H9 (cell line): ENCODE measurements around the gene DPF1. TPM values are rescaled to one million over a fixed set of nuclear protein-coding genes. Genes with fewer than 3 reads are reported as not detected.
A peak's percentile ranks its signal among the peaks of the same experiment; 100 is the strongest.

ENCODE experiments used
- DNase-seq: peaks from one replicate; pipeline ENCODE4 v3.0.0-alpha.2; 2017
- H2AFZ ChIP-seq: one replicate; pipeline ENCODE4 v1.6.1; 2013; ENCODE audit warnings: mild to moderate bottlenecking, low read length, control low read depth, moderate library complexity
- H2AK5ac ChIP-seq: 2 replicates; pipeline ENCODE4 v1.6.1; 2013; ENCODE audit warnings: low read length, control low read depth, mixed read lengths; ENCODE audit not compliant: insufficient read length
- H2BK120ac ChIP-seq: one replicate; pipeline ENCODE4 v1.6.1; 2013; ENCODE audit warnings: low read depth, mild to moderate bottlenecking, low read length, control low read depth, inconsistent platforms; ENCODE audit not compliant: poor library complexity, severe bottlenecking
- H2BK12ac ChIP-seq: 2 replicates; pipeline ENCODE4 v1.6.1; 2013; ENCODE audit warnings: low read length, control low read depth, mixed read lengths, low read depth; ENCODE audit not compliant: insufficient read length
- H2BK15ac ChIP-seq: 2 replicates; pipeline ENCODE4 v1.6.1; 2013; ENCODE audit warnings: low read depth, low read length, control low read depth
- H2BK20ac ChIP-seq: one replicate; pipeline ENCODE4 v1.6.1; 2013; ENCODE audit warnings: low read depth, mild to moderate bottlenecking, low read length, control low read depth, inconsistent platforms; ENCODE audit not compliant: poor library complexity, severe bottlenecking
- H2BK5ac ChIP-seq: 2 replicates; pipeline ENCODE4 v1.6.1; 2013; ENCODE audit warnings: low read length, control low read depth, mixed read lengths; ENCODE audit not compliant: insufficient read length
- H3K14ac ChIP-seq: 2 replicates; pipeline ENCODE4 v1.6.1; 2013; ENCODE audit warnings: low read length, control low read depth; ENCODE audit not compliant: insufficient read depth
- H3K18ac ChIP-seq: 2 replicates; pipeline ENCODE4 v1.6.1; 2013; ENCODE audit warnings: low read depth, mild to moderate bottlenecking, mixed read lengths, low read length, control low read depth; ENCODE audit not compliant: insufficient read length
- H3K23ac ChIP-seq: 2 replicates; pipeline ENCODE4 v1.6.1; 2013; ENCODE audit warnings: low read length, control low read depth, mixed read lengths, low read depth; ENCODE audit not compliant: insufficient read length
- H3K23me2 ChIP-seq: 2 replicates; pipeline ENCODE4 v1.6.1; 2013; ENCODE audit warnings: low read depth, mild to moderate bottlenecking, mixed read lengths, low read length, control low read depth; ENCODE audit not compliant: insufficient read length, poor library complexity, severe bottlenecking
- H3K27ac ChIP-seq: 2 replicates; pipeline ENCODE4 v1.5.1; 2013; ENCODE audit warnings: low read length, control low read depth, mixed read lengths, low read depth; ENCODE audit not compliant: insufficient read length
- H3K27me3 ChIP-seq: 2 replicates; pipeline ENCODE4 v1.6.1; 2013; ENCODE audit warnings: low read length, control low read depth, inconsistent platforms; ENCODE audit not compliant: insufficient read depth
- H3K4ac ChIP-seq: 2 replicates; pipeline ENCODE4 v1.6.1; 2013; ENCODE audit warnings: low read depth, mild to moderate bottlenecking, control low read depth, inconsistent platforms, low read length, moderate library complexity
- H3K4me1 ChIP-seq: 2 replicates; pipeline ENCODE4 v1.6.1; 2013; ENCODE audit warnings: low read length, control low read depth, inconsistent platforms; ENCODE audit not compliant: insufficient read depth
- H3K4me2 ChIP-seq: 2 replicates; pipeline ENCODE4 v1.6.1; 2013; ENCODE audit warnings: low read length, control low read depth, mixed read lengths; ENCODE audit not compliant: insufficient read length, insufficient read depth
- H3K56ac ChIP-seq: 2 replicates; pipeline ENCODE4 v1.6.1; 2013; ENCODE audit warnings: low read depth, mild to moderate bottlenecking, mixed read lengths, low read length, control low read depth; ENCODE audit not compliant: insufficient read length
- H3K79me1 ChIP-seq: 2 replicates; pipeline ENCODE4 v1.6.1; 2013; ENCODE audit warnings: low read depth, mild to moderate bottlenecking, moderate library complexity, low read length, control low read depth, inconsistent platforms; ENCODE audit not compliant: insufficient read depth, poor library complexity, severe bottlenecking
- H3K79me2 ChIP-seq: 2 replicates; pipeline ENCODE4 v1.6.1; 2013; ENCODE audit warnings: low read length, control low read depth, inconsistent platforms; ENCODE audit not compliant: insufficient read depth
- H3K9ac ChIP-seq: 2 replicates; pipeline ENCODE4 v1.6.1; 2013; ENCODE audit warnings: low read length, control low read depth, mixed read lengths; ENCODE audit not compliant: insufficient read length; ENCODE audit errors: extremely low read depth
- H3K9me3 ChIP-seq: one replicate; pipeline ENCODE4 v1.6.1; 2013; ENCODE audit warnings: low read depth, low read length, inconsistent platforms; ENCODE audit not compliant: control insufficient read depth
- H3T11ph ChIP-seq: one replicate; pipeline ENCODE4 v1.6.1; 2013; ENCODE audit warnings: mild to moderate bottlenecking, low read length, control low read depth, inconsistent platforms
- H4K20me1 ChIP-seq: one replicate; pipeline ENCODE4 v1.6.1; 2013; ENCODE audit not compliant: control insufficient read depth, insufficient read length, insufficient read depth
- H4K5ac ChIP-seq: 2 replicates; pipeline ENCODE4 v1.6.1; 2013; ENCODE audit warnings: low read depth, mild to moderate bottlenecking, mixed read lengths, low read length, control low read depth; ENCODE audit not compliant: insufficient read length
- H4K8ac ChIP-seq: replicated peaks from 2 replicates; pipeline ENCODE4 v1.6.1; 2013; ENCODE audit warnings: low read length, control low read depth, mixed read lengths, low read depth; ENCODE audit not compliant: insufficient read length
- H4K91ac ChIP-seq: 2 replicates; pipeline ENCODE4 v1.6.1; 2013; ENCODE audit warnings: low read depth, mild to moderate bottlenecking, moderate library complexity, mixed read lengths, low read length, control low read depth; ENCODE audit not compliant: insufficient read length
- H3K27ac Mint-ChIP-seq, 3 experiments: 2 replicates in 2 of 3; 3 replicates in 1 of 3; pipeline ENCODE4 v1.8.0; 2020 to 2021; ENCODE audit warnings: mixed read lengths in 3 of 3, mild to moderate bottlenecking in 1 of 3, moderate library complexity in 1 of 3
- H3K27me3 Mint-ChIP-seq: 2 replicates; pipeline ENCODE4 v1.8.0; 2021; ENCODE audit warnings: low read depth, mild to moderate bottlenecking, moderate library complexity, mixed read lengths
- H3K36me3 Mint-ChIP-seq, 3 experiments: 2 replicates in 2 of 3; 3 replicates in 1 of 3; pipeline ENCODE4 v1.8.0; 2020 to 2021; ENCODE audit warnings: low read depth in 3 of 3, mixed read lengths in 3 of 3; ENCODE audit not compliant: insufficient read depth in 1 of 3
- H3K4me1 Mint-ChIP-seq, 2 experiments: 2 replicates each; pipeline ENCODE4 v1.8.0; 2020; ENCODE audit warnings: mixed read lengths in 2 of 2
- H3K4me3 Mint-ChIP-seq, 2 experiments: 2 replicates in 1 of 2; 3 replicates in 1 of 2; pipeline ENCODE4 v1.8.0; 2020 to 2021; ENCODE audit warnings: mild to moderate bottlenecking in 2 of 2, mixed read lengths in 2 of 2, moderate library complexity in 1 of 2
- H3K9me3 Mint-ChIP-seq, 2 experiments: 2 replicates in 1 of 2; 3 replicates in 1 of 2; pipeline ENCODE4 v1.8.0; 2020; ENCODE audit warnings: mild to moderate bottlenecking in 2 of 2, mixed read lengths in 2 of 2, moderate library complexity in 1 of 2
- WGBS: extraction: QIAGEN DNeasy Blood & Tissue Kit; methylation state at CpG from one replicate; pipeline ENCODE4 v1.1.7; 2013; ENCODE audit warnings: missing lambda C conversion rate, low lambda C conversion rate, mixed read lengths; ENCODE audit not compliant: insufficient read length; ENCODE audit errors: extremely low coverage; 5-methylcytosine and 5-hydroxymethylcytosine counted together
- total RNA-seq: library from RNA; stranded (reverse); gene quantifications from 2 replicates; pipeline ENCODE4 v1.2.1, GENCODE V29; 2021
- TF ChIP-seq, protein P1 (sequence below): fragments of 200-600 bp; sonication (generic); conservative IDR thresholded peaks from 3 replicates; pipeline ENCODE4 v1.8.0; 2021; ENCODE audit warnings: antibody characterized with exemption, mild to moderate bottlenecking

DPF1 gene
- total RNA-seq, 1 experiment from 2014 or later, result 12.0 TPM

- H3K27ac ChIP-seq, result no peak overlapping the region
- H3K23ac ChIP-seq, result no peak overlapping the region
- WGBS, result no CpG with 5 or more reads among the region's 8 CpGs
- no peak overlapping the region for H4K91ac ChIP-seq
- no peak overlapping the region for H4K8ac ChIP-seq
- Mint-ChIP-seq H3K27ac (peak overlapping the region; percentile 38 to 94 (median 74); a peak in 2 of 7 replicates), H3K36me3 (peaks cover 2 to 20% (median 19%) of the 10 kb centered on the region in 3 experiments; a peak in 5 of 7 replicates), H3K27me3 (no peaks in the 10 kb centered on the region), H3K9me3 (no peaks in the 10 kb centered on the region; a peak in 2 of 5 replicates), H3K4me3 (peak overlapping the region in 1 of 2 experiments; percentile 100; a peak in 2 of 5 replicates), H3K4me1 (peaks cover 58 to 60% of the 10 kb centered on the region in 2 experiments)
- no peak overlapping the region for H4K5ac ChIP-seq
- DNase-seq, result no peak
- no peaks in the 10 kb centered on the region for H3K27me3 ChIP-seq
- no peak overlapping the region for H2AFZ ChIP-seq
- H4K20me1 ChIP-seq, result no peaks in the 10 kb centered on the region
- no peak overlapping the region for H2BK120ac ChIP-seq
- H2AK5ac ChIP-seq, result no peak overlapping the region
- H3K23me2 ChIP-seq, result peaks cover 11% of the 10 kb centered on the region
- no peak overlapping the region for H3K18ac ChIP-seq
- H2BK15ac ChIP-seq, result no peak overlapping the region
- no peak overlapping the region for H3K14ac ChIP-seq
- no peaks in the 10 kb centered on the region for H3K9me3 ChIP-seq
- H3K79me1 ChIP-seq, result peaks cover 17% of the 10 kb centered on the region
- peaks cover 12% of the 10 kb centered on the region; the same call in 1 of the 2 replicates for H3K4me1 ChIP-seq
- H3K9ac ChIP-seq, result no peak overlapping the region
- TF ChIP-seq, protein P1, sequence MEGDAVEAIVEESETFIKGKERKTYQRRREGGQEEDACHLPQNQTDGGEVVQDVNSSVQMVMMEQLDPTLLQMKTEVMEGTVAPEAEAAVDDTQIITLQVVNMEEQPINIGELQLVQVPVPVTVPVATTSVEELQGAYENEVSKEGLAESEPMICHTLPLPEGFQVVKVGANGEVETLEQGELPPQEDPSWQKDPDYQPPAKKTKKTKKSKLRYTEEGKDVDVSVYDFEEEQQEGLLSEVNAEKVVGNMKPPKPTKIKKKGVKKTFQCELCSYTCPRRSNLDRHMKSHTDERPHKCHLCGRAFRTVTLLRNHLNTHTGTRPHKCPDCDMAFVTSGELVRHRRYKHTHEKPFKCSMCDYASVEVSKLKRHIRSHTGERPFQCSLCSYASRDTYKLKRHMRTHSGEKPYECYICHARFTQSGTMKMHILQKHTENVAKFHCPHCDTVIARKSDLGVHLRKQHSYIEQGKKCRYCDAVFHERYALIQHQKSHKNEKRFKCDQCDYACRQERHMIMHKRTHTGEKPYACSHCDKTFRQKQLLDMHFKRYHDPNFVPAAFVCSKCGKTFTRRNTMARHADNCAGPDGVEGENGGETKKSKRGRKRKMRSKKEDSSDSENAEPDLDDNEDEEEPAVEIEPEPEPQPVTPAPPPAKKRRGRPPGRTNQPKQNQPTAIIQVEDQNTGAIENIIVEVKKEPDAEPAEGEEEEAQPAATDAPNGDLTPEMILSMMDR, result no peak
- no peak overlapping the region for H2BK5ac ChIP-seq
- H3K56ac ChIP-seq, result no peak overlapping the region
- H2BK12ac ChIP-seq, result no peak overlapping the region
- no peak overlapping the region for H3K4me2 ChIP-seq
- H3K79me2 ChIP-seq, result peaks cover 45% of the 10 kb centered on the region
- no peak overlapping the region for H2BK20ac ChIP-seq
- no peak overlapping the region for H3K4ac ChIP-seq
- no peak overlapping the region for H3T11ph ChIP-seq
Observed at GRCh38 chr19:38268539-38268938, 44.5 kb upstream of the DPF1 start.
